OCI-LY3 (cell line): Measurements from ENCODE around the gene TPP1.

Experiments used
- EZH2phosphoT487 ChIP-seq: fragments of 200-600 bp; shearing (Covaris generic); IDR thresholded peaks from 2 replicates; pipeline ENCODE4 v1.6.1; 2018; ENCODE audit warnings: antibody characterized with exemption, mixed run types, low read depth
- TF ChIP-seq, protein P1 (sequence below): fragments of 200-600, 300-600 bp; sonication (generic); IDR thresholded peaks from 2 replicates; pipeline ENCODE4 v1.5.1; 2014; ENCODE audit warnings: antibody characterized with exemption, low read length, low read depth

DNA sequence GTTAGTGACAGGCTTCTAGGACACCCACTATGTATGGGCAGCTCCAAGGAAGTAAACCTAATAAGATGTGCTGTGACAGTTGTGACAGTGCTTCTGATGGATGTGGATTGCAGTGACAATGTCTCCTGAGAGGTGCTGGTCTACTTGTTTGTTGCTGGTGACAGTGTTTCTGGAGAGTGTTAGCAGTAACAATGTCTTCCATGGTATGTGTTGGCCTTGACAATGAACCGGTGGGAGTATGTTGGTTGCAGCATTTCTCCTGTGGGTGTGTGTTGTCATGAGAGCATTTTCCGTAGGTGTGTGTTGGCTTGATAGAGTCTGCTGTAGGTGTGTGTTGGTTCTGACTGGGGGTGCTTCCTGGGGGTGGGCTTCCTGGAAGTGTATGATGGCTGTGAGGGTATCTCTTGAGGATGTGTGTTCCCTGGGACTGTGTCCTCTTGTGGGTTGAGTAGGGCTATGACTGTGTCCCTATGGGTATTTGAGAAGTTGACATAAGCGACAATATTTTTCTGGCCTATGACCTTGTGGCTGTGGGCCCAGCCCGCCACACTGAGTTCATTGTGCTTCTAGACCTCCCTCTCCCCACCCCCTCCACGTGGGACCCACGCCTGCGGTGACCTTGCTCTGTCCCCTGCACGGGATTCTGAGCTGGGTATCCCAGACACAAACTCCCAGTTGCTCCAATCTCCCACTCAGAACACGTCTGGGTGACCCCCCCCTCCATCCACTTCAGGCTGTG, 35.2 kb upstream of the TPP1 start:
- TF ChIP-seq, protein P1, sequence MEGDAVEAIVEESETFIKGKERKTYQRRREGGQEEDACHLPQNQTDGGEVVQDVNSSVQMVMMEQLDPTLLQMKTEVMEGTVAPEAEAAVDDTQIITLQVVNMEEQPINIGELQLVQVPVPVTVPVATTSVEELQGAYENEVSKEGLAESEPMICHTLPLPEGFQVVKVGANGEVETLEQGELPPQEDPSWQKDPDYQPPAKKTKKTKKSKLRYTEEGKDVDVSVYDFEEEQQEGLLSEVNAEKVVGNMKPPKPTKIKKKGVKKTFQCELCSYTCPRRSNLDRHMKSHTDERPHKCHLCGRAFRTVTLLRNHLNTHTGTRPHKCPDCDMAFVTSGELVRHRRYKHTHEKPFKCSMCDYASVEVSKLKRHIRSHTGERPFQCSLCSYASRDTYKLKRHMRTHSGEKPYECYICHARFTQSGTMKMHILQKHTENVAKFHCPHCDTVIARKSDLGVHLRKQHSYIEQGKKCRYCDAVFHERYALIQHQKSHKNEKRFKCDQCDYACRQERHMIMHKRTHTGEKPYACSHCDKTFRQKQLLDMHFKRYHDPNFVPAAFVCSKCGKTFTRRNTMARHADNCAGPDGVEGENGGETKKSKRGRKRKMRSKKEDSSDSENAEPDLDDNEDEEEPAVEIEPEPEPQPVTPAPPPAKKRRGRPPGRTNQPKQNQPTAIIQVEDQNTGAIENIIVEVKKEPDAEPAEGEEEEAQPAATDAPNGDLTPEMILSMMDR: no peak
- no peak for TF ChIP-seq EZH2phosphoT487
